Heart left ventricle (tissue), 16 donors: ENCODE results near the gene CPNE4. TPM values are rescaled to one million over a fixed set of nuclear protein-coding genes. Genes with fewer than 3 reads are reported as not detected.

Source experiments
- ATAC-seq, 4 donors: fragments of 200-7000 bp; cut with Tn5 transposase; one replicate each; pipeline ENCODE4 v1.9.1; 2020 to 2022; ENCODE audit warnings: moderate library complexity in 4 of 4, mild to moderate bottlenecking in 3 of 4, moderate number of reproducible peaks in 1 of 4
- DNase-seq, 5 donors: peaks; one replicate each; pipeline ENCODE4 v3.0.0-alpha.2; 2020
- H3K27ac ChIP-seq, 12 donors: fragments of 200-600 bp; sonication (generic) in 4 of 12; one replicate each; pipeline versions ENCODE4 v1.5.0 to v1.8.0; 2016 to 2022; ENCODE audit warnings: mild to moderate bottlenecking in 2 of 12
- H3K27me3 ChIP-seq, 9 donors: fragments of 200-600 bp; sonication (generic) in 2 of 9; one replicate each; pipeline versions ENCODE4 v1.5.1 to v1.8.0; 2016 to 2022; ENCODE audit warnings: mild to moderate bottlenecking in 3 of 9
- H3K36me3 ChIP-seq, 9 donors: fragments of 200-600 bp; sonication (generic) in 2 of 9; one replicate each; pipeline versions ENCODE4 v1.5.0 to v1.8.0; 2018 to 2022; ENCODE audit warnings: mild to moderate bottlenecking in 2 of 9
- H3K4me1 ChIP-seq, 12 donors: fragments of 200-600 bp; sonication (generic) in 4 of 12; one replicate each; pipeline versions ENCODE4 v1.5.0 to v1.8.0; 2016 to 2022; ENCODE audit warnings: mild to moderate bottlenecking in 3 of 12
- H3K4me3 ChIP-seq, 12 donors: fragments of 200-600 bp; sonication (generic) in 4 of 12; one replicate each; pipeline versions ENCODE4 v1.5.0 to v1.8.0; 2017 to 2022; ENCODE audit warnings: mild to moderate bottlenecking in 9 of 12, moderate library complexity in 4 of 12
- H3K9me3 ChIP-seq, 12 donors: fragments of 200-600 bp; sonication (generic) in 4 of 12; one replicate each; pipeline versions ENCODE4 v1.5.0 to v1.8.0; 2016 to 2022; ENCODE audit warnings: mild to moderate bottlenecking in 1 of 12
- CTCF ChIP-seq, 12 donors: fragments of 200-600 bp; sonication (generic) in 4 of 12; IDR thresholded peaks; one replicate each; pipeline versions ENCODE4 v1.5.0 to v1.8.0; 2018 to 2022; ENCODE audit warnings: antibody characterized with exemption in 12 of 12, mild to moderate bottlenecking in 5 of 12
- POLR2A ChIP-seq, 2 donors: fragments of 450-650 bp; IDR thresholded peaks; one replicate each; pipeline ENCODE4 v1.6.1; 2017; ENCODE audit warnings: antibody characterized with exemption in 2 of 2, mild to moderate bottlenecking in 2 of 2, moderate library complexity in 2 of 2
- WGBS, 4 donors: extraction: QIAGEN DNeasy Blood & Tissue Kit in 2 of 4; methylation state at CpG; one replicate each; pipeline versions ENCODE4 v1.1.5 to v1.1.7; 2013 to 2018; 5-methylcytosine and 5-hydroxymethylcytosine counted together
- intact Hi-C, 10 donors: fragments of 100-400 bp; cut with DNase I; formaldehyde crosslinking; loops; one replicate each; pipeline versions ENCODE4 v1.11.1 to v1.14.2; 2022
- polyA plus RNA-seq, 2 donors: library from polyadenylated mRNA; stranded (reverse); fragments of 200-250 nt; gene quantifications; one replicate each; pipeline ENCODE4 v1.2.3, GENCODE V29; 2013
- total RNA-seq, 9 donors: library from RNA; depleted of rRNA in 2 of 9; stranded (reverse); fragments of >200 nt in 2 of 9; fragmentation: NEBNext Ultra II Directional in 3 of 9; extraction: Animal tissue kit (Norgen Biotek cat#: 25700) in 3 of 9; gene quantifications; one replicate each; pipeline versions ENCODE4 v1.1.0 to v1.2.4, GENCODE V29; 2016 to 2023
- donor health status: ischemic (EF 13 %, LVEDD 7.1; RV severe dilation, severe dysfunction).
- donor health status: healthy with polysubstance abuse.
- donor health status: DM: no; HTN: yes; CAD: no.
- donor health status: DM: no; HTN: no; CAD: no.
- donor health status: ischemic (EF 25% LVEDD 6.9; RV normal size, moderate dysfunction).
- donor health status: ischemic (EF 25% LVEDD 5.7; RV mildly dilated, moderate dysfunction).
- donor health status: healthy.
- donor health status: DM: yes; HTN: yes; CAD: no.
- donor health status: ischemic (EF 35%, LVEDD 5.7; RV mildly dilated, moderate dysfunction).
- donor health status: nonischemic (EF 11% LVEDD 7.7; RV severe dilation, severe dysfunction).
- donor health status: DM: yes; HTN: yes; CAD: no.
- donor health status: PGD.
- donor health status: ischemic (EF 29% LVEDD 5.4; RV normal size, mild dysfunction).
- donor health status: nonischemic (EF 23%, LVEDD 6.1; RV moderate dilation, normal function).

The CPNE4 gene
- total and polyA plus RNA-seq, 11 donors: 1.7 to 99.7 (median 24.9) TPM

- WGBS, 4 donors: 62 to 78% (median 73%) methylated on average over 1 of the region's 1 CpG
- Histone ChIP-seq H3K27me3 (no peaks in the 10 kb centered on the region), H3K27ac (no peak overlapping the region), H3K36me3 (no peaks in the 10 kb centered on the region), H3K4me1 (no peaks in the 10 kb centered on the region), H3K9me3 (no peaks in the 10 kb centered on the region), H3K4me3 (no peak overlapping the region)
- ATAC-seq: no peak
- no peak for DNase-seq
- intact Hi-C loops: no loop called here
- TF ChIP-seq POLR2A (IDR thresholded peaks at IDR 0.05) (no peak), CTCF (IDR thresholded peaks at IDR 0.05) (no peak)
Measured at GRCh38 chr3:131925571-131925970, 109.2 kb downstream of the CPNE4 start.

- TF ChIP-seq POLR2A (IDR thresholded peaks at IDR 0.05) (no peak), CTCF (IDR thresholded peaks at IDR 0.05) (no peak)
- DNase-seq: no peak
- no peak overlapping the region for H3K4me3 ChIP-seq
Measured at GRCh38 chr3:131922356-131922755, 112.5 kb downstream of the CPNE4 start.

GRCh38 chr3:131917006-131917405 is 117.8 kb downstream of the CPNE4 start:
- H3K9me3 ChIP-seq: no peaks in the 10 kb centered on the region
- H3K27ac ChIP-seq: no peak overlapping the region
- 78 to 81% (median 79%) methylated on average over 3 of the region's 3 CpGs for WGBS, 4 donors
- ATAC-seq: no peak
- no peak for DNase-seq
- intact Hi-C loops: no loop called here
- no peaks in the 10 kb centered on the region for H3K4me1 ChIP-seq
- TF ChIP-seq CTCF (IDR thresholded peaks at IDR 0.05): no peak
- no peak for TF ChIP-seq POLR2A (IDR thresholded peaks at IDR 0.05)
- H3K27me3 ChIP-seq: peaks cover 0 to 5% (median 0%) of the 10 kb centered on the region in 9 donors
- H3K4me3 ChIP-seq: no peak overlapping the region
- H3K36me3 ChIP-seq: no peaks in the 10 kb centered on the region

More at GRCh38 chr3:131922356-131922755, 112.5 kb downstream of the CPNE4 start:
- WGBS, 4 donors: 80 to 93% (median 92%) methylated on average over 1 of the region's 1 CpG
- H3K36me3 ChIP-seq: no peaks in the 10 kb centered on the region
- no peaks in the 10 kb centered on the region for H3K27me3 ChIP-seq
- no peak overlapping the region for H3K27ac ChIP-seq
- no peaks in the 10 kb centered on the region for H3K4me1 ChIP-seq
- no peak for ATAC-seq
- intact Hi-C loops: no loop called here
- no peaks in the 10 kb centered on the region for H3K9me3 ChIP-seq

GRCh38 chr3:131914090-131914691 is 120.6 kb downstream of the CPNE4 start:
- H3K36me3 ChIP-seq: no peaks in the 10 kb centered on the region
- 68 to 100% (median 77%) methylated on average over 1 of the region's 1 CpG for WGBS, 4 donors
- ATAC-seq (no peak), DNase-seq (no peak)
- no peaks in the 10 kb centered on the region for H3K9me3 ChIP-seq
- no peak overlapping the region for H3K27ac ChIP-seq
- peaks cover 0 to 5% (median 0%) of the 10 kb centered on the region in 9 donors for H3K27me3 ChIP-seq
- no peaks in the 10 kb centered on the region for H3K4me1 ChIP-seq
- intact Hi-C loops: no loop called here
- TF ChIP-seq CTCF (IDR thresholded peaks at IDR 0.05) (no peak), POLR2A (IDR thresholded peaks at IDR 0.05) (no peak)
- no peak overlapping the region for H3K4me3 ChIP-seq
